GM12878 (cell line): Measurements from ENCODE around the gene TPT1. TPM values are rescaled to one million over a fixed set of nuclear protein-coding genes. Genes with fewer than 3 reads are reported as not detected.

Experiments
- CHD2 ChIP-seq: IDR thresholded peaks from 2 replicates; pipeline ENCODE4 v1.6.1; 2011; ENCODE audit warnings: low read depth, low read length, improper control_type of control experiment, borderline replicate concordance
- CREB1 ChIP-seq: IDR thresholded peaks from 2 replicates; pipeline ENCODE4 v1.6.1; 2012; ENCODE audit warnings: low read depth, mild to moderate bottlenecking, inconsistent platforms
- EGR1 ChIP-seq, 2 experiments: IDR thresholded peaks; 1 replicate in 1 of 2; 2 replicates in 1 of 2; pipeline ENCODE4 v1.6.1; 2011 to 2012; ENCODE audit warnings: low read depth in 2 of 2, low read length in 2 of 2, borderline replicate concordance in 1 of 2, mild to moderate bottlenecking in 1 of 2, moderate library complexity in 1 of 2
- ETV6 ChIP-seq, 2 experiments: fragments of 450-650 bp in 1 of 2; IDR thresholded peaks in 1 of 2; conservative IDR thresholded peaks in 1 of 2; 2 replicates each; pipeline ENCODE4 v1.6.1; 2014; ENCODE audit warnings: antibody characterized with exemption in 1 of 2, borderline replicate concordance in 1 of 2, low read depth in 1 of 2, mild to moderate bottlenecking in 1 of 2, moderate library complexity in 1 of 2
- GABPA ChIP-seq: IDR thresholded peaks from 2 replicates; pipeline ENCODE4 v1.6.1; 2014; ENCODE audit warnings: antibody characterized with exemption, low read depth, mild to moderate bottlenecking, inconsistent platforms
- HDAC2 ChIP-seq: fragments of 200-600 bp; sonication (generic); IDR thresholded peaks from 2 replicates; pipeline ENCODE4 v1.6.1; 2017
- KDM1A ChIP-seq: fragments of 200-600 bp; sonication (generic); IDR thresholded peaks from 2 replicates; pipeline ENCODE4 v1.6.1; 2016; ENCODE audit warnings: borderline replicate concordance
- MTA3 ChIP-seq: IDR thresholded peaks from 2 replicates; pipeline ENCODE4 v1.6.1; 2012; ENCODE audit warnings: low read length, inconsistent platforms, borderline replicate concordance
- NFIC ChIP-seq: IDR thresholded peaks from 2 replicates; pipeline ENCODE4 v1.6.1; 2012; ENCODE audit warnings: low read depth, mild to moderate bottlenecking, inconsistent platforms, low read length, moderate library complexity
- POLR2AphosphoS2 ChIP-seq: IDR thresholded peaks from 2 replicates; pipeline ENCODE4 v1.6.1; 2011; ENCODE audit warnings: low read depth, mild to moderate bottlenecking, low read length, improper control_type of control experiment, moderate library complexity
- POU2F2 ChIP-seq: IDR thresholded peaks from 3 replicates; pipeline ENCODE4 v1.6.1; 2011; ENCODE audit warnings: low read depth, mild to moderate bottlenecking, low read length, borderline replicate concordance
- RAD51 ChIP-seq: fragments of 450-650 bp; IDR thresholded peaks from 2 replicates; pipeline ENCODE4 v1.6.1; 2016; ENCODE audit warnings: moderate library complexity, mild to moderate bottlenecking, inconsistent platforms
- RELA ChIP-seq: fragments of 450-650 bp; IDR thresholded peaks from 2 replicates; pipeline ENCODE4 v1.8.0; 2014; ENCODE audit warnings: borderline replicate concordance; ENCODE audit not compliant: partially characterized antibody
- SMARCA5 ChIP-seq: fragments of 450-650 bp; IDR thresholded peaks from 2 replicates; pipeline ENCODE4 v1.6.1; 2017; ENCODE audit warnings: mild to moderate bottlenecking
- SP1 ChIP-seq: IDR thresholded peaks from one replicate; pipeline ENCODE4 v1.6.1; 2011; ENCODE audit warnings: low read depth, low read length
- TARDBP ChIP-seq: IDR thresholded peaks from 2 replicates; pipeline ENCODE4 v1.6.1; 2016; ENCODE audit warnings: borderline replicate concordance
- TCF12 ChIP-seq: IDR thresholded peaks from 2 replicates; pipeline ENCODE4 v1.6.1; 2011; ENCODE audit warnings: low read depth, mild to moderate bottlenecking, low read length
- YY1 ChIP-seq: IDR thresholded peaks from 2 replicates; pipeline ENCODE4 v1.6.1; 2011; ENCODE audit warnings: low read depth, mild to moderate bottlenecking, low read length
- ZNF274 ChIP-seq: IDR thresholded peaks from one replicate; pipeline ENCODE4 v1.8.0; 2011; ENCODE audit not compliant: insufficient read length, insufficient read depth
- polyA plus RNA-seq, 11 experiments: library from polyadenylated mRNA; depleted of rRNA in 4 of 11; unstranded in 6 of 11; stranded (reverse) in 5 of 11; fragments of >200 nt; fragmentation: Nextera tagmentation in 4 of 11; fragmentation: Illumina TruSeq in 1 of 11; extraction: Ambion mirVana in 4 of 11; extraction: Trizol in 1 of 11; gene quantifications; 1 replicate in 1 of 11; 2 replicates in 10 of 11; pipeline versions ENCODE4 v1.2.1 to v1.2.3, GENCODE V29; 2011 to 2016; ENCODE audit warnings: inconsistent platforms in 2 of 11, missing spikeins in 2 of 11, low read depth in 1 of 11
- total RNA-seq, 4 experiments: library from RNA; depleted of rRNA in 3 of 4; stranded (reverse); fragments of >200 nt in 3 of 4; fragmentation: Illumina TruSeq in 1 of 4; extraction: Trizol in 1 of 4; gene quantifications; 2 replicates each; pipeline versions ENCODE4 v1.2.1 to v1.2.3, GENCODE V29; 2013 to 2021
- TF ChIP-seq, protein P1 (sequence below): IDR thresholded peaks from 2 replicates; pipeline ENCODE4 v1.6.1; 2011; ENCODE audit warnings: low read depth, mild to moderate bottlenecking, low read length, moderate library complexity, borderline replicate concordance; ENCODE audit errors: extremely low read depth
- TF ChIP-seq, protein P2 (sequence below): fragments of 450-650 bp; IDR thresholded peaks from 2 replicates; pipeline ENCODE4 v1.6.1; 2016; ENCODE audit warnings: mild to moderate bottlenecking
- TF ChIP-seq, protein P3 (sequence below): fragments of 450-650 bp; IDR thresholded peaks from 2 replicates; pipeline ENCODE4 v1.6.1; 2016; ENCODE audit warnings: mild to moderate bottlenecking
- TF ChIP-seq, protein P4 (sequence below): IDR thresholded peaks from 2 replicates; pipeline ENCODE4 v1.6.1; 2012; ENCODE audit warnings: low read depth, low read length, improper control_type of control experiment
- TF ChIP-seq, protein P5 (sequence below): fragments of 450-650 bp; IDR thresholded peaks from 2 replicates; pipeline ENCODE4 v1.6.1; 2017; ENCODE audit warnings: borderline replicate concordance
- TF ChIP-seq, protein P6 (sequence below): IDR thresholded peaks from 2 replicates; pipeline ENCODE4 v1.6.1; 2012; ENCODE audit warnings: low read depth, low read length, improper control_type of control experiment

The TPT1 gene
- total and polyA plus RNA-seq, 10 of the 15 experiments (the other 5 are each of a cell fraction or from before 2014, with no cell fraction given) = 1,038 to 5,925 (median 2,336) TPM

DNA sequence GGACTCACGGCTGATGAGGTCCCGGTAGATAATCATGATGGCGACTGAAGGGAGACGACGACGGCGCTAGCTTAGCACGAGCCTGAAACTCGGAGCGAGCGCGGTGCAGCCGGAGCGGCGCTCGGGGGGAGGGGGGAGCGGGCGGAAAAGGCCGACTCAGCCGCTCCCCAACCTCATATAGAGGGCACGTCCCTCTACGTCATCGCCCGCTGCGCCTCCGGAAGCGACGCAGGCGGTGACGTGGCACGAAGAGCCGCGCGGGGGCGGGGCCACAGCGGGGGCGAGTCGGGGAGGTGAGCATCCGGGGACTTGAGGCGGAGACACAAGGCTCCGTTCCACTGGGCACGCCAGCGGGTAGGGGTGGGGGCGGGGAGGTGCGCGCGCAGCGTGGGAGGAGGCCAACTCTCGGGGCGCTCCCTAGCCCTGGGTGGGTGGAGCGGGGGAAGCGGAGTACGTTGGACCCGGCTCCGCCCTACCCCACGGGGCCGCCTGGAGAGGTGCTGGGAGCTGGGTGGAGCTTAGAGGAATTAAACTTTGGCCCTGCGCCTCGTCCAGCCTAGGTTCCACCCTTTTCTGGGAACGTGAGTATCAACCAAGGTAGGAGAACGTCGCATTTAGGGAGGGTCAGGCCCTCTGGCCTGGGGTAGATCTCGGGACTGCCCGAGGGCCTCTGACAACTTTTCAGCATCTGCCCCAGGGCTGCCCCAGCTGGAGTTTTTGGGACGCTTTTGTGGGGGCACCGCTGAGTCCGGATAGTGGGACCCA, at the start of gene TPT1 (continued):
- TF ChIP-seq HDAC2 (no peak), NFIC (no peak), CHD2 (peak; percentile 84), RAD51 (no peak), SP1 (peak; percentile 69), YY1 (no peak), EGR1 (IDR thresholded peaks at IDR 0.05; ENCODE audit: borderline replicate concordance in 1 of 2, low read depth in 2 of 2, low read length in 2 of 2) (peak; percentile 12 to 96), ETV6 (conservative IDR thresholded peaks at IDR 0.05 in 1 of 2, IDR thresholded peaks at IDR 0.05 in 1 of 2; ENCODE audit: borderline replicate concordance in 1 of 2, low read depth in 1 of 2) (no peak), MTA3 (no peak), POLR2AphosphoS2 (peak; percentile 95), RELA (peak; percentile 36), POU2F2 (peak; percentile 83; the same call in 2 of the 3 replicates), SMARCA5 (no peak), GABPA (peak; percentile 81), ZNF274 (no peak), KDM1A (no peak), TCF12 (peak; percentile 59; the same call in 1 of the 2 replicates), CREB1 (peak; percentile 100), TARDBP (peak; percentile 73; the same call in 1 of the 2 replicates)
- TF ChIP-seq, protein P1, sequence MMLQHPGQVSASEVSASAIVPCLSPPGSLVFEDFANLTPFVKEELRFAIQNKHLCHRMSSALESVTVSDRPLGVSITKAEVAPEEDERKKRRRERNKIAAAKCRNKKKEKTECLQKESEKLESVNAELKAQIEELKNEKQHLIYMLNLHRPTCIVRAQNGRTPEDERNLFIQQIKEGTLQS = 0 out of 2 replicates have a peak, but pooled peaks have one; percentile 47
- TF ChIP-seq, protein P2, sequence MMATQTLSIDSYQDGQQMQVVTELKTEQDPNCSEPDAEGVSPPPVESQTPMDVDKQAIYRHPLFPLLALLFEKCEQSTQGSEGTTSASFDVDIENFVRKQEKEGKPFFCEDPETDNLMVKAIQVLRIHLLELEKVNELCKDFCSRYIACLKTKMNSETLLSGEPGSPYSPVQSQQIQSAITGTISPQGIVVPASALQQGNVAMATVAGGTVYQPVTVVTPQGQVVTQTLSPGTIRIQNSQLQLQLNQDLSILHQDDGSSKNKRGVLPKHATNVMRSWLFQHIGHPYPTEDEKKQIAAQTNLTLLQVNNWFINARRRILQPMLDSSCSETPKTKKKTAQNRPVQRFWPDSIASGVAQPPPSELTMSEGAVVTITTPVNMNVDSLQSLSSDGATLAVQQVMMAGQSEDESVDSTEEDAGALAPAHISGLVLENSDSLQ = peak; percentile 38; the same call in 1 of the 2 replicates
- TF ChIP-seq, protein P3, sequence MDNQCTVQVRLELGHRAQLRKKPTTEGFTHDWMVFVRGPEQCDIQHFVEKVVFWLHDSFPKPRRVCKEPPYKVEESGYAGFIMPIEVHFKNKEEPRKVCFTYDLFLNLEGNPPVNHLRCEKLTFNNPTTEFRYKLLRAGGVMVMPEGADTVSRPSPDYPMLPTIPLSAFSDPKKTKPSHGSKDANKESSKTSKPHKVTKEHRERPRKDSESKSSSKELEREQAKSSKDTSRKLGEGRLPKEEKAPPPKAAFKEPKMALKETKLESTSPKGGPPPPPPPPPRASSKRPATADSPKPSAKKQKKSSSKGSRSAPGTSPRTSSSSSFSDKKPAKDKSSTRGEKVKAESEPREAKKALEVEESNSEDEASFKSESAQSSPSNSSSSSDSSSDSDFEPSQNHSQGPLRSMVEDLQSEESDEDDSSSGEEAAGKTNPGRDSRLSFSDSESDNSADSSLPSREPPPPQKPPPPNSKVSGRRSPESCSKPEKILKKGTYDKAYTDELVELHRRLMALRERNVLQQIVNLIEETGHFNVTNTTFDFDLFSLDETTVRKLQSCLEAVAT = no peak
- TF ChIP-seq, protein P4, sequence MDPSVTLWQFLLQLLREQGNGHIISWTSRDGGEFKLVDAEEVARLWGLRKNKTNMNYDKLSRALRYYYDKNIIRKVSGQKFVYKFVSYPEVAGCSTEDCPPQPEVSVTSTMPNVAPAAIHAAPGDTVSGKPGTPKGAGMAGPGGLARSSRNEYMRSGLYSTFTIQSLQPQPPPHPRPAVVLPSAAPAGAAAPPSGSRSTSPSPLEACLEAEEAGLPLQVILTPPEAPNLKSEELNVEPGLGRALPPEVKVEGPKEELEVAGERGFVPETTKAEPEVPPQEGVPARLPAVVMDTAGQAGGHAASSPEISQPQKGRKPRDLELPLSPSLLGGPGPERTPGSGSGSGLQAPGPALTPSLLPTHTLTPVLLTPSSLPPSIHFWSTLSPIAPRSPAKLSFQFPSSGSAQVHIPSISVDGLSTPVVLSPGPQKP = peak; percentile 94
- TF ChIP-seq, protein P5, sequence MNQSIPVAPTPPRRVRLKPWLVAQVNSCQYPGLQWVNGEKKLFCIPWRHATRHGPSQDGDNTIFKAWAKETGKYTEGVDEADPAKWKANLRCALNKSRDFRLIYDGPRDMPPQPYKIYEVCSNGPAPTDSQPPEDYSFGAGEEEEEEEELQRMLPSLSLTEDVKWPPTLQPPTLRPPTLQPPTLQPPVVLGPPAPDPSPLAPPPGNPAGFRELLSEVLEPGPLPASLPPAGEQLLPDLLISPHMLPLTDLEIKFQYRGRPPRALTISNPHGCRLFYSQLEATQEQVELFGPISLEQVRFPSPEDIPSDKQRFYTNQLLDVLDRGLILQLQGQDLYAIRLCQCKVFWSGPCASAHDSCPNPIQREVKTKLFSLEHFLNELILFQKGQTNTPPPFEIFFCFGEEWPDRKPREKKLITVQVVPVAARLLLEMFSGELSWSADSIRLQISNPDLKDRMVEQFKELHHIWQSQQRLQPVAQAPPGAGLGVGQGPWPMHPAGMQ = no peak
- TF ChIP-seq, protein P6, sequence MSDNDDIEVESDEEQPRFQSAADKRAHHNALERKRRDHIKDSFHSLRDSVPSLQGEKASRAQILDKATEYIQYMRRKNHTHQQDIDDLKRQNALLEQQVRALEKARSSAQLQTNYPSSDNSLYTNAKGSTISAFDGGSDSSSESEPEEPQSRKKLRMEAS = 0 out of 2 replicates have a peak, but pooled peaks have one; percentile 73
